GM10248 (cell line): Measurements from ENCODE around the gene DSG2.

ENCODE experiments used
- CTCF ChIA-PET: fragments of 300-600 bp; sonication (Branson Sonifier 250); formaldehyde crosslinking; extraction: SDS; loops from one replicate; lab custom pipeline; 2021; ENCODE audit warnings: antibody characterized with exemption; lab: Yijun Ruan, JAX
- POLR2A ChIA-PET: fragments of 350-650 bp; sonication (Branson Sonifier 250); formaldehyde crosslinking; extraction: SDS; loops from one replicate; lab custom pipeline; 2020; ENCODE audit warnings: antibody characterized with exemption; lab: Yijun Ruan, JAX
- DNase-seq: peaks from one replicate; pipeline ENCODE4 v3.0.0; 2012; ENCODE audit errors: extremely low spot score
- TF ChIP-seq, protein P1 (sequence below): IDR thresholded peaks from 2 replicates; pipeline ENCODE4 v1.5.1; 2012; ENCODE audit warnings: mild to moderate bottlenecking, low read depth; ENCODE audit errors: extremely low read depth, missing control alignments, control extremely low read depth

Gene DSG2

DNA sequence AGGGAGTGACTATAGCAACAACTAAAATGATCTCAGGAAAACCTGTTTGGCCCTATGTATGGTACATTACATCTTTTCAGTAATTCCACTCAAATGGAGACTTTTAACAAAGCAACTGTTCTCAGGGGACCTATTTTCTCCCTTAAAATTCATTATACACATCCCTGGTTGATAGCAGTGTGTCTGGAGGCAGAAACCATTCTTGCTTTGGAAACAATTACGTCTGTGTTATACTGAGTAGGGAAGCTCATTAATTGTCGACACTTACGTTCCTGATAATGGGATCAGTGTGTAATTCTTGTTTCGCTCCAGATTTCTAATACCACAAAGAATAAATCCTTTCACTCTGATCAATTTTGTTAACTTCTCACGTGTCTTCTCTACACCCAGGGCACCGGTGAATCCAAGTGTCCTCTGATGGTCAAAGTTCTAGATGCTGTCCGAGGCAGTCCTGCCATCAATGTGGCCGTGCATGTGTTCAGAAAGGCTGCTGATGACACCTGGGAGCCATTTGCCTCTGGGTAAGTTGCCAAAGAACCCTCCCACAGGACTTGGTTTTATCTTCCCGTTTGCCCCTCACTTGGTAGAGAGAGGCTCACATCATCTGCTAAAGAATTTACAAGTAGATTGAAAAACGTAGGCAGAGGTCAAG, 94.7 kb downstream of the DSG2 start:
- POLR2A ChIA-PET, result no interaction called here
- TF ChIP-seq, protein P1, sequence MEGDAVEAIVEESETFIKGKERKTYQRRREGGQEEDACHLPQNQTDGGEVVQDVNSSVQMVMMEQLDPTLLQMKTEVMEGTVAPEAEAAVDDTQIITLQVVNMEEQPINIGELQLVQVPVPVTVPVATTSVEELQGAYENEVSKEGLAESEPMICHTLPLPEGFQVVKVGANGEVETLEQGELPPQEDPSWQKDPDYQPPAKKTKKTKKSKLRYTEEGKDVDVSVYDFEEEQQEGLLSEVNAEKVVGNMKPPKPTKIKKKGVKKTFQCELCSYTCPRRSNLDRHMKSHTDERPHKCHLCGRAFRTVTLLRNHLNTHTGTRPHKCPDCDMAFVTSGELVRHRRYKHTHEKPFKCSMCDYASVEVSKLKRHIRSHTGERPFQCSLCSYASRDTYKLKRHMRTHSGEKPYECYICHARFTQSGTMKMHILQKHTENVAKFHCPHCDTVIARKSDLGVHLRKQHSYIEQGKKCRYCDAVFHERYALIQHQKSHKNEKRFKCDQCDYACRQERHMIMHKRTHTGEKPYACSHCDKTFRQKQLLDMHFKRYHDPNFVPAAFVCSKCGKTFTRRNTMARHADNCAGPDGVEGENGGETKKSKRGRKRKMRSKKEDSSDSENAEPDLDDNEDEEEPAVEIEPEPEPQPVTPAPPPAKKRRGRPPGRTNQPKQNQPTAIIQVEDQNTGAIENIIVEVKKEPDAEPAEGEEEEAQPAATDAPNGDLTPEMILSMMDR, result no peak
- DNase-seq, result no peak
- CTCF ChIA-PET, result interaction anchor here (0.8 to 1.9 kb wide), 7 partner anchors 8 to 29 kb away, joined by 3 to 8 read pairs (median 3); no protein-coding TSS in a partner anchor

DNA sequence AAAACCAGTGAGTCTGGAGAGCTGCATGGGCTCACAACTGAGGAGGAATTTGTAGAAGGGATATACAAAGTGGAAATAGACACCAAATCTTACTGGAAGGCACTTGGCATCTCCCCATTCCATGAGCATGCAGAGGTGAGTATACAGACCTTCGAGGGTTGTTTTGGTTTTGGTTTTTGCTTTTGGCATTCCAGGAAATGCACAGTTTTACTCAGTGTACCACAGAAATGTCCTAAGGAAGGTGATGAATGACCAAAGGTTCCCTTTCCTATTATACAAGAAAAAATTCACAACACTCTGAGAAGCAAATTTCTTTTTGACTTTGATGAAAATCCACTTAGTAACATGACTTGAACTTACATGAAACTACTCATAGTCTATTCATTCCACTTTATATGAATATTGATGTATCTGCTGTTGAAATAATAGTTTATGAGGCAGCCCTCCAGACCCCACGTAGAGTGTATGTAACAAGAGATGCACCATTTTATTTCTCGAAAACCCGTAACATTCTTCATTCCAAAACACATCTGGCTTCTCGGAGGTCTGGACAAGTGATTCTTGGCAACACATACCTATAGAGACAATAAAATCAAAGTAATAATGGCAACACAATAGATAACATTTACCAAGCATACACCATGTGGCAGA, 97.3 kb downstream of the DSG2 start:
- TF ChIP-seq, protein P1, result no peak
- POLR2A ChIA-PET, result no interaction called here
- no peak for DNase-seq
- CTCF ChIA-PET, result interaction anchor here (1.2 kb wide), 1 partner anchor 16 kb away, joined by 5 read pairs; no protein-coding TSS in a partner anchor

DNA sequence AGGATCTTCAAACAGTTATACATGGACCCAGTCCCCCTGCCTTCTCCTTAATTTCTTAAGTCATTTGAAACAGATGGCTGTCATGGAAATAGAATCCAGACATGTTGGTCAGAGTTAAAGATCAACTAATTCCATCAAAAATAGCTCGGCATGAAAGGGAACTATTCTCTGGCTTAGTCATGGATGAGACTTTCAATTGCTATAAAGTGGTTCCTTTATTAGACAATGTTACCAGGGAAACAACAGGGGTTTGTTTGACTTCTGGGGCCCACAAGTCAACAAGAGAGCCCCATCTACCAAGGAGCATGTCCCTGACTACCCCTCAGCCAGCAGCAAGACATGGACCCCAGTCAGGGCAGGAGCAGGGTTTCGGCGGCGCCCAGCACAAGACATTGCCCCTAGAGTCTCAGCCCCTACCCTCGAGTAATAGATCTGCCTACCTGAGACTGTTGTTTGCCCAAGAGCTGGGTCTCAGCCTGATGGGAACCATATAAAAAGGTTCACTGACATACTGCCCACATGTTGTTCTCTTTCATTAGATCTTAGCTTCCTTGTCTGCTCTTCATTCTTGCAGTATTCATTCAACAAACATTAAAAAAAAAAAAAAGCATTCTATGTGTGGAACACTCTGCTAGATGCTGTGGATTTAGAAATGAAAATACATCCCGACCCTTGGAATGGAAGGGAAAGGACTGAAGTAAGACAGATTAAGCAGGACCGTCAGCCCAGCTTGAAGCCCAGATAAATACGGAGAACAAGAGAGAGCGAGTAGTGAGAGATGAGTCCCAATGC, 98.3 kb downstream of the DSG2 start:
- TF ChIP-seq, protein P1, result no peak
- no peak for DNase-seq
- CTCF ChIA-PET, result interaction anchor here (0.9 to 1.0 kb wide), 2 partner anchors 10 to 16 kb away, joined by 3 read pairs; no protein-coding TSS in a partner anchor
- POLR2A ChIA-PET, result interaction anchor here (0.7 kb wide), 1 partner anchor 807 kb away, joined by 4 read pairs; no protein-coding TSS in a partner anchor

DNA sequence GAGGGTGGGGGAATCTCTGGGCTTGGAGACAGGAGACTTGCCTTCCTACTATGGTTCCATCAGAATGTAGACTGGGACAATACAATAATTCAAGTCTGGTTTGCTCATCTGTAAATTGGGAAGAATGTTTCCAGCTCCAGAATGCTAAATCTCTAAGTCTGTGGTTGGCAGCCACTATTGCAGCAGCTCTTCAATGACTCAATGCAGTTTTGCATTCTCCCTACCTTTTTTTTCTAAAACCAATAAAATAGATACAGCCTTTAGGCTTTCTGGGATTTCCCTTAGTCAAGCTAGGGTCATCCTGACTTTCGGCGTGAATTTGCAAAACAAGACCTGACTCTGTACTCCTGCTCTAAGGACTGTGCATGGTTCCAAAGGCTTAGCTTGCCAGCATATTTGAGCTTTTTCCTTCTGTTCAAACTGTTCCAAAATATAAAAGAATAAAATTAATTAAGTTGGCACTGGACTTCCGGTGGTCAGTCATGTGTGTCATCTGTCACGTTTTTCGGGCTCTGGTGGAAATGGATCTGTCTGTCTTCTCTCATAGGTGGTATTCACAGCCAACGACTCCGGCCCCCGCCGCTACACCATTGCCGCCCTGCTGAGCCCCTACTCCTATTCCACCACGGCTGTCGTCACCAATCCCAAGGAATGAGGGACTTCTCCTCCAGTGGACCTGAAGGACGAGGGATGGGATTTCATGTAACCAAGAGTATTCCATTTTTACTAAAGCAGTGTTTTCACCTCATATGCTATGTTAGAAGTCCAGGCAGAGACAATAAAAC, 100.2 kb downstream of the DSG2 start:
- ChIA-PET POLR2A (no interaction called here), CTCF (interaction anchor here (0.9 to 1.7 kb wide), 4 partner anchors 12 to 58 kb away, joined by 3 to 8 read pairs (median 3); no protein-coding TSS in a partner anchor)
- DNase-seq, result no peak
- TF ChIP-seq, protein P1, result no peak
